ENCODE data around the gene PRR36. TPM values are rescaled to one million over a fixed set of nuclear protein-coding genes. Genes with fewer than 3 reads are reported as not detected.
A peak's percentile ranks its signal among the peaks of the same experiment; 100 is the strongest.
"Not testable (repeated sequence)": the region's sequence is repeated elsewhere in the genome, so short reads cannot be mapped to it uniquely, and the experiment has no call there.

The PRR36 gene
- polyA plus RNA-seq, 2 donors = 0.14 to 0.16 TPM

- Histone ChIP-seq H3K27ac (ENCODE audit: low read depth in 2 of 2, low read length in 1 of 2) (no peak overlapping the region), H3K4me3 (ENCODE audit: low read depth in 1 of 2, low read length in 2 of 2) (peak overlapping the region; percentile 25 to 30), H3K4me1 (ENCODE audit: control insufficient read depth in 2 of 2, insufficient read depth in 2 of 2, low read length in 1 of 2) (peaks cover 4 to 21% of the 10 kb centered on the region in 2 donors), H3K9me3 (ENCODE audit: control insufficient read depth in 2 of 2, insufficient read depth in 1 of 2, low read depth in 1 of 2, low read length in 1 of 2) (no peaks in the 10 kb centered on the region), H3K36me3 (ENCODE audit: control insufficient read depth in 2 of 2, insufficient read depth in 2 of 2, low read length in 1 of 2) (peaks cover 0 to 8% of the 10 kb centered on the region in 2 donors), H3K27me3 (ENCODE audit: control insufficient read depth in 1 of 2, insufficient read depth in 2 of 2, low read length in 2 of 2) (no peaks in the 10 kb centered on the region)
- 30 to 37% methylated on average over 59 to 63 of the region's 63 CpGs for WGBS, 2 donors
These were observed 12.4 kb downstream of the PRR36 start for GRCh38 chr19:7861619-7862412.

- peaks cover 4 to 19% of the 10 kb centered on the region in 2 donors for H3K4me1 ChIP-seq (ENCODE audit: control insufficient read depth in 2 of 2, insufficient read depth in 2 of 2, low read length in 1 of 2)
- no peak overlapping the region for H3K27ac ChIP-seq (ENCODE audit: low read depth in 2 of 2, low read length in 1 of 2)
- 78 to 81% methylated on average over 14 of the region's 14 CpGs for WGBS, 2 donors
- H3K4me3 ChIP-seq (ENCODE audit: low read depth in 1 of 2, low read length in 2 of 2) = no peak overlapping the region
- peaks cover 0 to 8% of the 10 kb centered on the region in 2 donors for H3K36me3 ChIP-seq (ENCODE audit: control insufficient read depth in 2 of 2, insufficient read depth in 2 of 2, low read length in 1 of 2)
- no peaks in the 10 kb centered on the region for H3K27me3 ChIP-seq (ENCODE audit: control insufficient read depth in 1 of 2, insufficient read depth in 2 of 2, low read length in 2 of 2)
- H3K9me3 ChIP-seq (ENCODE audit: control insufficient read depth in 2 of 2, insufficient read depth in 1 of 2, low read depth in 1 of 2, low read length in 1 of 2) = no peaks in the 10 kb centered on the region
These were observed 13.2 kb downstream of the PRR36 start for GRCh38 chr19:7860714-7861618.

- Histone ChIP-seq H3K27ac (ENCODE audit: low read depth in 2 of 2, low read length in 1 of 2) (no peak overlapping the region), H3K9me3 (ENCODE audit: control insufficient read depth in 2 of 2, insufficient read depth in 1 of 2, low read depth in 1 of 2, low read length in 1 of 2) (no peaks in the 10 kb centered on the region), H3K4me1 (ENCODE audit: control insufficient read depth in 2 of 2, insufficient read depth in 2 of 2, low read length in 1 of 2) (peaks cover 4 to 17% of the 10 kb centered on the region in 2 donors), H3K4me3 (ENCODE audit: low read depth in 1 of 2, low read length in 2 of 2) (no peak overlapping the region), H3K27me3 (ENCODE audit: control insufficient read depth in 1 of 2, insufficient read depth in 2 of 2, low read length in 2 of 2) (no peaks in the 10 kb centered on the region), H3K36me3 (ENCODE audit: control insufficient read depth in 2 of 2, insufficient read depth in 2 of 2, low read length in 1 of 2) (peaks cover 0 to 8% of the 10 kb centered on the region in 2 donors)
- 89 to 91% methylated on average over 22 of the region's 22 CpGs for WGBS, 2 donors
These were observed 14.1 kb downstream of the PRR36 start for GRCh38 chr19:7859831-7860713.

- not testable (repeated sequence) for H3K4me3 ChIP-seq (ENCODE audit: low read depth in 1 of 2, low read length in 2 of 2); H3K27ac ChIP-seq (ENCODE audit: low read depth in 2 of 2, low read length in 1 of 2); H3K27me3 ChIP-seq (ENCODE audit: control insufficient read depth in 1 of 2, insufficient read depth in 2 of 2, low read length in 2 of 2); H3K9me3 ChIP-seq (ENCODE audit: control insufficient read depth in 2 of 2, insufficient read depth in 1 of 2, low read depth in 1 of 2, low read length in 1 of 2); H3K36me3 ChIP-seq (ENCODE audit: control insufficient read depth in 2 of 2, insufficient read depth in 2 of 2, low read length in 1 of 2)
- 96 to 98% methylated on average over 8 of the region's 8 CpGs for WGBS, 2 donors
- H3K4me1 ChIP-seq (ENCODE audit: control insufficient read depth in 2 of 2, insufficient read depth in 2 of 2, low read length in 1 of 2) = peaks cover 4 to 15% of the 10 kb centered on the region in 2 donors
These were observed 15.1 kb downstream of the PRR36 start for GRCh38 chr19:7859087-7859486.

- WGBS, 2 donors = 56 to 64% methylated on average over 23 to 29 of the region's 29 CpGs
- Histone ChIP-seq H3K36me3 (ENCODE audit: control insufficient read depth in 2 of 2, insufficient read depth in 2 of 2, low read length in 1 of 2) (peaks cover 0 to 8% of the 10 kb centered on the region in 2 donors), H3K4me1 (ENCODE audit: control insufficient read depth in 2 of 2, insufficient read depth in 2 of 2, low read length in 1 of 2) (peaks cover 4 to 14% of the 10 kb centered on the region in 2 donors), H3K4me3 (ENCODE audit: low read depth in 1 of 2, low read length in 2 of 2) (no peak overlapping the region), H3K27ac (ENCODE audit: low read depth in 2 of 2, low read length in 1 of 2) (no peak overlapping the region), H3K9me3 (ENCODE audit: control insufficient read depth in 2 of 2, insufficient read depth in 1 of 2, low read depth in 1 of 2, low read length in 1 of 2) (no peaks in the 10 kb centered on the region), H3K27me3 (ENCODE audit: control insufficient read depth in 1 of 2, insufficient read depth in 2 of 2, low read length in 2 of 2) (no peaks in the 10 kb centered on the region)
These were observed 15.9 kb downstream of the PRR36 start for GRCh38 chr19:7858109-7858770.

GRCh38 chr19:7857727-7858108, 16.5 kb downstream of the PRR36 start:
- Histone ChIP-seq H3K4me3 (ENCODE audit: low read depth in 1 of 2, low read length in 2 of 2) (no peak overlapping the region), H3K27me3 (ENCODE audit: control insufficient read depth in 1 of 2, insufficient read depth in 2 of 2, low read length in 2 of 2) (no peaks in the 10 kb centered on the region)
- WGBS, 2 donors = 62 to 71% methylated on average over 6 to 8 of the region's 8 CpGs

GRCh38 chr19:7856679-7857663, 17.2 kb downstream of the PRR36 start:
- Histone ChIP-seq H3K4me1 (ENCODE audit: control insufficient read depth in 2 of 2, insufficient read depth in 2 of 2, low read length in 1 of 2) (peaks cover 0 to 7% of the 10 kb centered on the region in 2 donors), H3K9me3 (ENCODE audit: control insufficient read depth in 2 of 2, insufficient read depth in 1 of 2, low read depth in 1 of 2, low read length in 1 of 2) (no peaks in the 10 kb centered on the region), H3K27ac (ENCODE audit: low read depth in 2 of 2, low read length in 1 of 2) (no peak overlapping the region), H3K36me3 (ENCODE audit: control insufficient read depth in 2 of 2, insufficient read depth in 2 of 2, low read length in 1 of 2) (peaks cover 0 to 8% of the 10 kb centered on the region in 2 donors), H3K27me3 (ENCODE audit: control insufficient read depth in 1 of 2, insufficient read depth in 2 of 2, low read length in 2 of 2) (no peaks in the 10 kb centered on the region), H3K4me3 (ENCODE audit: low read depth in 1 of 2, low read length in 2 of 2) (no peak overlapping the region)
- WGBS, 2 donors = 84 to 86% methylated on average over 38 of the region's 38 CpGs

More at GRCh38 chr19:7857727-7858108, 16.5 kb downstream of the PRR36 start:
- H3K9me3 ChIP-seq (ENCODE audit: control insufficient read depth in 2 of 2, insufficient read depth in 1 of 2, low read depth in 1 of 2, low read length in 1 of 2) = no peaks in the 10 kb centered on the region
- peaks cover 4 to 11% of the 10 kb centered on the region in 2 donors for H3K4me1 ChIP-seq (ENCODE audit: control insufficient read depth in 2 of 2, insufficient read depth in 2 of 2, low read length in 1 of 2)
- H3K27ac ChIP-seq (ENCODE audit: low read depth in 2 of 2, low read length in 1 of 2) = no peak overlapping the region
- peaks cover 0 to 8% of the 10 kb centered on the region in 2 donors for H3K36me3 ChIP-seq (ENCODE audit: control insufficient read depth in 2 of 2, insufficient read depth in 2 of 2, low read length in 1 of 2)

- Histone ChIP-seq H3K36me3 (ENCODE audit: control insufficient read depth in 2 of 2, insufficient read depth in 2 of 2, low read length in 1 of 2) (peaks cover 0 to 6% of the 10 kb centered on the region in 2 donors), H3K27ac (ENCODE audit: low read depth in 2 of 2, low read length in 1 of 2) (no peak overlapping the region), H3K9me3 (ENCODE audit: control insufficient read depth in 2 of 2, insufficient read depth in 1 of 2, low read depth in 1 of 2, low read length in 1 of 2) (no peaks in the 10 kb centered on the region), H3K4me1 (ENCODE audit: control insufficient read depth in 2 of 2, insufficient read depth in 2 of 2, low read length in 1 of 2) (peaks cover 0 to under 1% of the 10 kb centered on the region in 2 donors), H3K4me3 (ENCODE audit: low read depth in 1 of 2, low read length in 2 of 2) (no peak overlapping the region), H3K27me3 (ENCODE audit: control insufficient read depth in 1 of 2, insufficient read depth in 2 of 2, low read length in 2 of 2) (no peaks in the 10 kb centered on the region)
- 77 to 80% methylated on average over 16 of the region's 16 CpGs for WGBS, 2 donors
These were observed 18.0 kb downstream of the PRR36 start for GRCh38 chr19:7856109-7856591.
